Adipocyte (in vitro differentiated cells): ENCODE data around the gene CDC42SE2.
"Not testable (repeated sequence)": the region's sequence is repeated elsewhere in the genome, so short reads cannot be mapped to it uniquely, and the experiment has no call there.

Experiments
- DNase-seq: peaks from one replicate; pipeline ENCODE4 v3.0.0-alpha.2; 2015; ENCODE audit warnings: low read depth
- H3K27me3 ChIP-seq: replicated peaks from 2 replicates; pipeline ENCODE4 v1.7.0; 2013; ENCODE audit warnings: mild to moderate bottlenecking, low read length, moderate library complexity; ENCODE audit not compliant: control insufficient read depth, insufficient read depth
- H3K36me3 ChIP-seq: 2 replicates; pipeline ENCODE4 v1.7.0; 2013; ENCODE audit warnings: low read length, mild to moderate bottlenecking, moderate library complexity; ENCODE audit not compliant: control insufficient read depth, insufficient read depth, severe bottlenecking
- H3K4me1 ChIP-seq: 2 replicates; pipeline ENCODE4 v1.7.0; 2013; ENCODE audit warnings: mild to moderate bottlenecking, low read length, moderate library complexity; ENCODE audit not compliant: control insufficient read depth, insufficient read depth
- H3K4me3 ChIP-seq: 2 replicates; pipeline ENCODE4 v1.7.0; 2013; ENCODE audit warnings: mild to moderate bottlenecking, low read length, moderate library complexity
- H3K9ac ChIP-seq: 2 replicates; pipeline ENCODE4 v1.7.0; 2013; ENCODE audit warnings: mild to moderate bottlenecking, low read length, moderate library complexity
- H3K9me3 ChIP-seq: 2 replicates; pipeline ENCODE4 v1.7.0; 2013; ENCODE audit warnings: mild to moderate bottlenecking, low read length, moderate library complexity; ENCODE audit not compliant: control insufficient read depth

CDC42SE2 gene

DNA sequence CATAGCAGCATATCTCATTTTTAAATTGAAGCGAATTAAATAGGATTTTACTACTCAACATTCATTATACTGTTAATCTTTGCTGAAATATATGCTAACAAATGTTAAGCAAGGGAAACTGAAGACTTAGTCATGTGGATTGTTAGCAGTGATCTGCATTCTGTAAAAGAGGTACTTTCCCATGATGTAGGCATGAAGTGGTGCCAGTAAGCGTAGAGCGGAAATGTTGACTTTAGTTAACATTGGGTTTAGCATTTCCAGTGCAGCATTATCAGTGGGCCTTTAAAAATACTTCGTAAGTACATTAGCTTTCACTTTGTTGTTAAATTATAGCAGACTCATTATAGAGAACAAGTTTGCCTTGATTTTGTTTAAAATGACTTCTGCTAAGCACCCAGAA is 130.3 kb downstream of the CDC42SE2 start:
- no peaks in the 10 kb centered on the region for H3K27me3 ChIP-seq
- H3K4me1 ChIP-seq, result peaks cover 27% of the 10 kb centered on the region
- no peaks in the 10 kb centered on the region for H3K9me3 ChIP-seq
- peak overlapping the region; percentile 7 for H3K4me3 ChIP-seq
- H3K36me3 ChIP-seq, result peaks cover 53% of the 10 kb centered on the region
- peak; percentile 55 for DNase-seq
- H3K9ac ChIP-seq, result no peak overlapping the region

DNA sequence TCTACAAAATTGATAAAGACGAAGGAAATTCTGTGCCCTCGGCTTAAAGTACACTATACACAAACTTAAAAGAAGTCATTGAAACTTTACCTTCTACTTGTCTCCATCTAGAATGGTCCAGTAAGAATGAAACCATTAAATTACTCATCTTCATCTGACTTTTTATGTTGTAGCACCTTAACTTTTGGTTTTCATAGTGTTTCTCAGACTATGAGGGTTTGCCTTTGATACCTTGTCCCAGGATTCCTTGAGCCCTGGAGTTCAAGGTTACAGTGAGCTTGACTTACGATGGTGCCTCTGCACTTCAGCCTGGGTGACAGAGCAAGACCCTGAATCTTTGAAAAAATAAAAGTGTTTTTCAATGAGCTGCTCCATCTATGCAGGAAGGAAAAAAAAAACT is 132.2 kb downstream of the CDC42SE2 start:
- Histone ChIP-seq H3K27me3 (no peaks in the 10 kb centered on the region), H3K4me1 (peaks cover 27% of the 10 kb centered on the region), H3K9ac (no peak overlapping the region), H3K4me3 (no peak overlapping the region), H3K9me3 (no peaks in the 10 kb centered on the region), H3K36me3 (peaks cover 44% of the 10 kb centered on the region)
- DNase-seq, result no peak

GRCh38 chr5:131396630-131397273 is 132.9 kb downstream of the CDC42SE2 start:
- peaks cover 27% of the 10 kb centered on the region for H3K4me1 ChIP-seq
- no peak for DNase-seq
- H3K4me3 ChIP-seq, result no peak overlapping the region
- peaks cover 40% of the 10 kb centered on the region for H3K36me3 ChIP-seq
- H3K9ac ChIP-seq, result no peak overlapping the region
- peaks cover under 1% of the 10 kb centered on the region for H3K9me3 ChIP-seq
- no peaks in the 10 kb centered on the region for H3K27me3 ChIP-seq

- not testable (repeated sequence) for H3K27me3 ChIP-seq, DNase-seq, H3K4me3 ChIP-seq, H3K9ac ChIP-seq
- peaks cover 25% of the 10 kb centered on the region for H3K36me3 ChIP-seq
- H3K4me1 ChIP-seq, result peaks cover 16% of the 10 kb centered on the region
- H3K9me3 ChIP-seq, result peaks cover 14% of the 10 kb centered on the region
Measured at GRCh38 chr5:131399007-131399406, 135.2 kb downstream of the CDC42SE2 start.

GRCh38 chr5:131400585-131400984 is 136.7 kb downstream of the CDC42SE2 start:
- Histone ChIP-seq H3K36me3 (peaks cover 29% of the 10 kb centered on the region), H3K9ac (no peak overlapping the region), H3K4me3 (no peak overlapping the region), H3K9me3 (peaks cover 14% of the 10 kb centered on the region), H3K4me1 (peaks cover 3% of the 10 kb centered on the region), H3K27me3 (no peaks in the 10 kb centered on the region)
- no peak for DNase-seq

- Histone ChIP-seq H3K4me1 (peaks cover 4% of the 10 kb centered on the region), H3K4me3 (no peak overlapping the region), H3K9me3 (peaks cover 14% of the 10 kb centered on the region), H3K27me3 (no peaks in the 10 kb centered on the region), H3K36me3 (peaks cover 27% of the 10 kb centered on the region), H3K9ac (no peak overlapping the region)
- DNase-seq, result no peak
Measured at GRCh38 chr5:131405674-131406073, 141.8 kb downstream of the CDC42SE2 start.

GRCh38 chr5:131406076-131406475 is 142.2 kb downstream of the CDC42SE2 start:
- Histone ChIP-seq H3K27me3 (no peaks in the 10 kb centered on the region), H3K4me1 (peaks cover 7% of the 10 kb centered on the region), H3K9ac (no peak overlapping the region), H3K36me3 (peaks cover 27% of the 10 kb centered on the region), H3K9me3 (peaks cover 14% of the 10 kb centered on the region), H3K4me3 (no peak overlapping the region)
- no peak for DNase-seq

- no peak for DNase-seq
- H3K4me1 ChIP-seq, result peaks cover 7% of the 10 kb centered on the region
- H3K36me3 ChIP-seq, result peaks cover 27% of the 10 kb centered on the region
Measured at GRCh38 chr5:131406975-131407638, 143.3 kb downstream of the CDC42SE2 start.

GRCh38 chr5:131413605-131414559 is 150.0 kb downstream of the CDC42SE2 start:
- Histone ChIP-seq H3K4me3 (no peak overlapping the region), H3K9ac (no peak overlapping the region), H3K36me3 (no peaks in the 10 kb centered on the region), H3K9me3 (no peaks in the 10 kb centered on the region), H3K27me3 (no peaks in the 10 kb centered on the region), H3K4me1 (peaks cover 10% of the 10 kb centered on the region)
- DNase-seq, result peak; percentile 37

More at GRCh38 chr5:131406975-131407638, 143.3 kb downstream of the CDC42SE2 start:
- Histone ChIP-seq H3K27me3 (no peaks in the 10 kb centered on the region), H3K9ac (no peak overlapping the region), H3K4me3 (no peak overlapping the region), H3K9me3 (peaks cover 10% of the 10 kb centered on the region)

DNA sequence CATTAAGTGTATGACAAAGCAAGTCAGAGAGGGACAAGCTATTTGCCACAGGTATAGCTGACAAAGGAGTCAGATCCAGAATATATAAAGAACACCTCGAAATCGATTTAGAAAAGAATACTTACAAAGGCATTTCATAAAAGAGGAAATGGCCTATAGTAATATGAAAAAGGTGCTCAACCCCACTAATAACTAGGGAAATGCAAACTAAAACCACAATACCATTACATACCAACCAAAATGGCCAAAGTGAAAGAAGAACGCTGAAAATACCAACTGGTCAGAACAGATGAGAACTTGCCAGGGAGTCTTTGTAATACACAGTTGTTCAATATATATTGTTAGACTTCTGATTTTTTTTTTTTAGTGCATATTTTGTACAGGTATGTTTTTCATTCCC is 152.9 kb downstream of the CDC42SE2 start:
- Histone ChIP-seq H3K9ac (no peak overlapping the region), H3K27me3 (no peaks in the 10 kb centered on the region), H3K9me3 (no peaks in the 10 kb centered on the region), H3K36me3 (no peaks in the 10 kb centered on the region), H3K4me1 (peaks cover 7% of the 10 kb centered on the region), H3K4me3 (no peak overlapping the region)
- DNase-seq, result no peak
